ENCODE results near the gene MYBPHL.

MYBPHL gene

GRCh38 chr1:109251277-109252166 is 55.3 kb downstream of the MYBPHL start:
- DNase-seq: no peak

GRCh38 chr1:109250454-109251276 is 56.1 kb downstream of the MYBPHL start:
- DNase-seq: no peak

GRCh38 chr1:109249654-109250401 is 57.0 kb downstream of the MYBPHL start:
- no peak for DNase-seq

GRCh38 chr1:109248797-109249629 is 57.8 kb downstream of the MYBPHL start, which contains the start of gene CELSR2:
CELSR2 (plus strand) TSS chr1:109249539; CDS start chr1:109250080, 541 bp downstream.
- DNase-seq: peak; percentile 59

GRCh38 chr1:109248444-109248796 is 58.4 kb downstream of the MYBPHL start:
- DNase-seq: no peak

GRCh38 chr1:109247401-109248365 is 59.1 kb downstream of the MYBPHL start:
- DNase-seq: no peak

GRCh38 chr1:109246141-109246551 is 60.7 kb downstream of the MYBPHL start:
- no peak for DNase-seq

GRCh38 chr1:109243860-109244552 is 62.8 kb downstream of the MYBPHL start:
- DNase-seq: no peak

GRCh38 chr1:109243221-109243620 is 63.6 kb downstream of the MYBPHL start:
- no peak for DNase-seq

- DNase-seq: no peak
Observed at GRCh38 chr1:109242387-109242786, 64.4 kb downstream of the MYBPHL start.

All from fibroblast of skin of abdomen (primary cell).